KMS-11 (cell line): ENCODE measurements around the gene TEX22.

ENCODE experiments used
- H2AFZ ChIP-seq: fragments of 200-600 bp; sonication (generic); 2 replicates; pipeline ENCODE4 v1.6.1; 2016; ENCODE audit warnings: antibody characterized with exemption, mixed run types, low read depth
- H3K27ac ChIP-seq: fragments of 200-600 bp; sonication (generic); 2 replicates; pipeline ENCODE4 v1.6.1; 2016; ENCODE audit warnings: mild to moderate bottlenecking, mixed run types
- H3K27me3 ChIP-seq: fragments of 200-600 bp; sonication (generic); 2 replicates; pipeline ENCODE4 v1.6.1; 2017; ENCODE audit warnings: mild to moderate bottlenecking, low read depth, mixed run types, moderate library complexity; ENCODE audit not compliant: insufficient read depth
- H3K36me3 ChIP-seq: fragments of 200-600 bp; sonication (generic); 2 replicates; pipeline ENCODE4 v1.6.1; 2017; ENCODE audit warnings: mild to moderate bottlenecking, mixed run types; ENCODE audit not compliant: insufficient read depth
- H3K4me1 ChIP-seq: fragments of 200-600 bp; sonication (generic); 2 replicates; pipeline ENCODE4 v1.6.1; 2016; ENCODE audit warnings: mild to moderate bottlenecking, low read depth, mixed run types; ENCODE audit not compliant: poor library complexity, severe bottlenecking
- H3K4me2 ChIP-seq: fragments of 200-600 bp; sonication (generic); 2 replicates; pipeline ENCODE4 v1.7.0; 2016; ENCODE audit warnings: mild to moderate bottlenecking, mixed run types
- H3K4me3 ChIP-seq: fragments of 200-600 bp; sonication (generic); IDR thresholded peaks from 2 replicates; pipeline ENCODE4 v1.6.1; 2017; ENCODE audit warnings: low read depth, low read length, mixed read lengths; ENCODE audit not compliant: insufficient read depth
- H3K79me2 ChIP-seq: fragments of 200-600 bp; sonication (generic); 2 replicates; pipeline ENCODE4 v1.6.1; 2016; ENCODE audit warnings: low read depth, mixed run types; ENCODE audit not compliant: insufficient read depth
- H3K9ac ChIP-seq: fragments of 200-600 bp; sonication (generic); 2 replicates; pipeline ENCODE4 v1.6.1; 2016; ENCODE audit warnings: mild to moderate bottlenecking, mixed run types
- H4K20me1 ChIP-seq: fragments of 200-600 bp; sonication (generic); 2 replicates; pipeline ENCODE4 v1.6.1; 2016; ENCODE audit warnings: mild to moderate bottlenecking, mixed run types; ENCODE audit not compliant: insufficient read depth
- CTCF ChIP-seq: fragments of 200-600 bp; sonication (generic); conservative IDR thresholded peaks from 2 replicates; pipeline ENCODE4 v1.6.1; 2017; ENCODE audit warnings: low read depth, mild to moderate bottlenecking, antibody characterized with exemption, low read length, moderate library complexity, mixed read lengths

TEX22 gene

DNA sequence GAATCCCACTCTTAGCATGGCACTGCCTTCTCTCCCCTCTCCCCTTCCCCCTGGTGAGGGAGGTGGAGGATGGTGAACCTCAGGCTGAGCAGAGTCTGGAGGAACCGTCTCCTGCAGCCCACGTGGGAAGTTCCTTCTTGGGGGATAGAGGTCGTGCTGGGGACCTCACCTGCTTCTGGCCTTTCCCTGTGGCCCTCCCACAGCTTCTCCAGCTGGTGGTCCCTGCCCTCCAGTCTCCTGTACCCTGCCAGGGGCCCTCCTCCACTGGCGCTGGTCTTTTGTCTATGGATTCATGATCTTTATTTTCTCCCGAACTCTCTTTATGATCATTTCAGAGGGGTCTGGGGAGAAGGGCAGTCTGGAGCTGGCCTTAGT is 12.3 kb downstream of the TEX22 start:
- Histone ChIP-seq H2AFZ (no peak overlapping the region), H3K4me1 (no peaks in the 10 kb centered on the region), H3K27ac (no peak overlapping the region), H3K36me3 (no peaks in the 10 kb centered on the region), H3K4me2 (no peak overlapping the region), H3K9ac (no peak overlapping the region), H3K79me2 (no peaks in the 10 kb centered on the region), H3K27me3 (no peaks in the 10 kb centered on the region), H3K4me3 (no peak overlapping the region), H4K20me1 (no peaks in the 10 kb centered on the region)
- no peak for TF ChIP-seq CTCF

DNA sequence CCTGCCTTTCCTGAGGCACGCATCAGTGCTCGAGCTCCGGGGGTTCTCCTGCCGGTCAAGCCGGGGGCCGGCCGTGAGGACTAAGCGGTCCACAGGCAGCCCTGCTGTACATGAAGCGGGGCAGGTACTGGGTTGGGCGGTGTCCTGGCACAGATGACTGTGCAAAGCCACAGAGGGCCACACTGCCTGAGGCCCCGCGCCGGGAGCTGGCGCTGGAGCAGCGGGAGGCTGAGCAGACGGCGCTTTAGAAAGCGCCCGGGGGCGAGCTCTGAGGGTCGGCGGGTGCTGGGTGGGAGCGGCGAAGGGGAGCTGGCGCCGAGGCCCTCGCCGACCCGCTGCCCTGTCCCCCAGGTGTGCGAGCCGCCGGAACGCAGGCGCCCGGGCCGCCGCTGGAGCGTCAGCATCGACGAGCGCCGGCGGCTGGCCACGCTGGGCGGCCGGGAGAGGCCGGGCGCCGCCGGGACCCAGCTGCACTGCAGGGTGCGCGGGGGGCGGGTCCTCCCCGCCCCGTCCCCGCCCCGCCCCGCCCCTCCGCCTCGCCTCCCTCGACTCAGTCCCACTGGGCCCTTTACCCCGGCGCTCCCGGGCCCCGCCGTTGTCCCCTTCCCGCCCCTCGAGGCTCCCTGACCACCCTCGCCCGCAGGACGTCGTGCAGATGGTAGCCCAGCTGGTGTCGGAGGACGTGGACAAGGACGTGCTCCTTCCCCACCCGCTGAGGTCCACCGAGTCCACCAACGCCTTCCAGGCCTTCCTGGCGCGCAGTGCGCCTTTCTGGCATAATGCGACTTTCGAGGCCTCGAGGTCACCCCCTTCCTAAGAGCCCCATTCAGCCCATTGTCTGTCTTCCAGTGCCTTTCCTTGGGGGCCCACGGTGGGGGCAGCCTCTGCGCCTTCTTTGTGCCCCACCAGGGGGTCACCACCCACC is 12.9 kb downstream of the TEX22 start:
- Histone ChIP-seq H3K4me1 (no peaks in the 10 kb centered on the region), H3K79me2 (no peaks in the 10 kb centered on the region), H3K4me2 (no peak overlapping the region), H3K27ac (no peak overlapping the region), H3K36me3 (no peaks in the 10 kb centered on the region), H4K20me1 (no peaks in the 10 kb centered on the region), H3K27me3 (no peaks in the 10 kb centered on the region), H2AFZ (no peak overlapping the region), H3K4me3 (no peak overlapping the region), H3K9ac (no peak overlapping the region)
- no peak for TF ChIP-seq CTCF

DNA sequence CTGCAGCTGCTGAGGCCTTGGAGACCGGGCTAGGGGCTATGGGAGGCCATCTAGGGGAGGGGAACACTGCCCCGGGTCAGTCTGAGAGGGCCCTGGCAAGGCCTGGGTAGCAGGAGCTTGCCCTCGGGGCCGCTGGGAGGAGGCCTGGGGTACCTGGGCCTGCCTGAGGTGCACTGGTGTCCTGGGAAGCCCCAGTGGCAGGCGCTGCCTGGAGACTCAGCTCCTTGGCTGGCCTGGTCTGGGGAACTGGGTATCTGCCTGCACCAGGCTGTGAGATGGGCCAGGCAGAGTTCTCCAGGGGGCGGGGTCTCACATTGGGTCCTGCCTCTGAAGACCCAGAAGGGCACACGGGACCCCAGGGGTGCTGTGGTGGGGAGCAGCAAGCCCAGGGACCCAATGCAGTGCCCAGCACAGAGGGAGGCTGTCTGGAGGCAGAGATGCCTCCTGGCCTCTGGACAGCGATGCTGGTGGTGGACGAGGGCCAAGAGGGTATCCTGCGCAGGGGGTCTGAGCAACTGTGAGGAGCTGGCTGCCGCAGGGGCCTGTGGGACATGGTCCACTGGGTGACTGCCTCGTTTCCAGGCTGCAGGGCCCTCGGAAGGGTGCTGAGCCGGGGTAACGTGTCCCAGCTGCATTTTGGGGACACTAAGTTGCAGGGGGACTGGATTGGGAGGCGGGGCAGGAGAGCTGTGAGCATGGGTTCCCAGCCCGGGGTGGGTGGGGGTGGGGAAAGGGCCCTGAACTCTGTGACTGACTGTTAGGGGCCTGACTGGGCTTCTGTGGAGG is 13.8 kb downstream of the TEX22 start:
- no peaks in the 10 kb centered on the region for H3K27me3 ChIP-seq
- no peak overlapping the region for H3K27ac ChIP-seq
- no peaks in the 10 kb centered on the region for H3K36me3 ChIP-seq
- H3K9ac ChIP-seq, result no peak overlapping the region
- H4K20me1 ChIP-seq, result no peaks in the 10 kb centered on the region
- no peaks in the 10 kb centered on the region for H3K79me2 ChIP-seq
- no peak overlapping the region for H2AFZ ChIP-seq
- H3K4me2 ChIP-seq, result no peak overlapping the region
- no peaks in the 10 kb centered on the region for H3K4me1 ChIP-seq
- no peak overlapping the region for H3K4me3 ChIP-seq
- TF ChIP-seq CTCF, result no peak

DNA sequence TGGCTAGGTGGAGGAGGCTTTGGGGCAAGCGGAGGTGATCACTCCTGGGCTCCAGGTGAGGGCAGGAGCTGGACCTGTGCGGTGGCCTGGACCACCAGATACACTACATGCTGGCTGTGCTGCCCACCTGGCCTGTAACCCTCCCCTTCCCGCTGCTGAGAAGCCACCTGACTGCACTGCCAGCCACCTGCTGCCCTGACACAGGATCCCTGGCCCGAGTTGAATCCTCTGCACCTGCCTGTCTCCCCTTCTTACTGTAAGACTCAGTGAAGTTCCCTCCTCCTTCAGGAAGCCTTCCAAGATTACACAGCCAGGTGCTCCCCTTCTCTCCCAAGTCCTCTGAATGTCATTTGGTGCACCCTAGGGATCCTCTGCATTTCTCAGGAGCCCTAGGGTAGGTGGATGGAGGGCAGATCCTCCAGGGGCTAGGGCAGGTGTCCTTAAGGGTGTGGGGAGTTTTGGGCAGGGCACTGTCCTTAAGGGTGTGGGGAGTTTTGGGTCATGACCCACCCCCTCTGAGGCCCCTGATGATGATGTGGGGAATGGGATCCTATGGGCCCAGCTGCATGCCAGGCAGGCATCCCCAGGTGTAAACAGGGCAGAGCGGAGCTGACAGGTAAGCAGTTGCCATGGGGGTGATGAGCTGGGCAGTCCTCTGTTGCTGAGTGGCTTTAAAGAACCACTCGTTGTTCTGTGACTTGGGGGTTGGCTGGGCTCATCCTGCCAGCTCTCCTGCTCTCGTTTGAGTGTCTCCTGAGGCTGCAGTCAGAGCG is 14.6 kb downstream of the TEX22 start:
- H3K27ac ChIP-seq, result no peak overlapping the region
- no peaks in the 10 kb centered on the region for H3K27me3 ChIP-seq
- no peak overlapping the region for H3K4me3 ChIP-seq
- no peaks in the 10 kb centered on the region for H3K36me3 ChIP-seq
- H3K4me2 ChIP-seq, result no peak overlapping the region
- H3K79me2 ChIP-seq, result no peaks in the 10 kb centered on the region
- no peak overlapping the region for H3K9ac ChIP-seq
- no peaks in the 10 kb centered on the region for H3K4me1 ChIP-seq
- TF ChIP-seq CTCF, result no peak
- no peak overlapping the region for H2AFZ ChIP-seq
- no peaks in the 10 kb centered on the region for H4K20me1 ChIP-seq
